ENCODE data around the gene EPAS1. TPM values are rescaled to one million over a fixed set of nuclear protein-coding genes. Genes with fewer than 3 reads are reported as not detected.

The EPAS1 gene
- total RNA-seq, 1 donor: 5.2 TPM

DNA sequence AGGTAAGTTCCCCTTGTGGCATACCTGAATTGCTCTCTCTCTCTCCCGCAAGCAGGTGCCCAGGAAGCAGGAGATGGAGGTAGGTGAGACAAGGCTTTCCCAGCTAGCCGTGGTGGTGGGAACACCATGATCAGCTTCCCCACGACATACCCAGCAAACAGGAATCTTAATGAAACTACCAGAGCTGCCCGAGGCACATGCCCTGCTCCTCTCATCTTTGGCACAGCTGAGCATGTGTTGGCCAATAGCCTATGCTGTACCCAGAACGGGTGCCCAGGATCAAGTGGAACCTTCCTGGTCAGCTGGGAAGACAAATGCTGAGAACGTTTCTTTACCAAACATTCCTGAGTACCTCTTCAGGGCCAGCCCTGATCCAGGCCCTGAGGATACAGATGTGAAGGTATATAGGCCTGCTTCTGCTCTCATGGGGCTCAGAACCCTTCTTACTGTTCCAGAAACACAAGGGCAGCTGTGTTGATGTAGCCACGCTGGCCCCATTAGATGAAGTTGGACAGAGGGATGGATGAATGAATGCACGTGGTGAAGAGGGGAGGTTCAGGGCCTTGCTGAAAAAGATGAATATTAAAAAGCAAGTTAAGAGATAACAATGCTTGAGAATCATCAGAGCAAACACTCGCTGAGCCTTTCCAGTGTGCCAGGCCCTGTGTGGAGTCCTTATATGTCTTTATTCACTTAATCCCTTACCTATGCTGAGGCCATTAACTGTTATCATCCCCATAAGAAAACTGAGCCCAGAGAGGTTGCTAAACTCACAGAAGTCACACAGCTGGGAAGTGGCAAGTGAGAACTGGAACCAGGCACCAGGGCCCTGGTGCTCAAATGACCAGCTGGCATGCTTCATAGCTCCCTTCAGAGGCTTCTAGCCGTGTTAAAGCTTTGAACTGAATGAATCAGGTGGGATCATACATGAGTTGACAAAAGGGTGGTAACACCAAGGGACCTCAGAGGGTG, 113.4 kb downstream of the EPAS1 start:
- Histone ChIP-seq H3K4me3 (ENCODE audit: low read length) (no peak overlapping the region), H3K4me1 (ENCODE audit: insufficient read depth, low read length) (no peaks in the 10 kb centered on the region), H3K27me3 (ENCODE audit: insufficient read depth, low read length) (no peaks in the 10 kb centered on the region), H3K9me3 (ENCODE audit: low read depth, low read length) (no peaks in the 10 kb centered on the region)

GRCh38 chr2:46411245-46411641, 114.0 kb downstream of the EPAS1 start:
- Histone ChIP-seq H3K4me1 (ENCODE audit: insufficient read depth, low read length) (no peaks in the 10 kb centered on the region), H3K4me3 (ENCODE audit: low read length) (no peak overlapping the region), H3K9me3 (ENCODE audit: low read depth, low read length) (peaks cover 2% of the 10 kb centered on the region)

GRCh38 chr2:46411985-46412384, 114.8 kb downstream of the EPAS1 start:
- Histone ChIP-seq H3K27me3 (ENCODE audit: insufficient read depth, low read length) (no peaks in the 10 kb centered on the region), H3K4me3 (ENCODE audit: low read length) (no peak overlapping the region), H3K4me1 (ENCODE audit: insufficient read depth, low read length) (no peaks in the 10 kb centered on the region), H3K9me3 (ENCODE audit: low read depth, low read length) (peaks cover 9% of the 10 kb centered on the region)

More at GRCh38 chr2:46411245-46411641, 114.0 kb downstream of the EPAS1 start:
- H3K27me3 ChIP-seq (ENCODE audit: insufficient read depth, low read length): no peaks in the 10 kb centered on the region

- Histone ChIP-seq H3K9me3 (ENCODE audit: low read depth, low read length) (peaks cover 9% of the 10 kb centered on the region), H3K4me1 (ENCODE audit: insufficient read depth, low read length) (no peaks in the 10 kb centered on the region), H3K27me3 (ENCODE audit: insufficient read depth, low read length) (no peaks in the 10 kb centered on the region), H3K4me3 (ENCODE audit: low read length) (no peak overlapping the region)
Observed at GRCh38 chr2:46413111-46413510, 115.9 kb downstream of the EPAS1 start.

- H3K9me3 ChIP-seq (ENCODE audit: low read depth, low read length): peaks cover 9% of the 10 kb centered on the region
- H3K4me3 ChIP-seq (ENCODE audit: low read length): no peak overlapping the region
- no peaks in the 10 kb centered on the region for H3K4me1 ChIP-seq (ENCODE audit: insufficient read depth, low read length)
- H3K27me3 ChIP-seq (ENCODE audit: insufficient read depth, low read length): no peaks in the 10 kb centered on the region
Observed at GRCh38 chr2:46413631-46414030, 116.4 kb downstream of the EPAS1 start.

DNA sequence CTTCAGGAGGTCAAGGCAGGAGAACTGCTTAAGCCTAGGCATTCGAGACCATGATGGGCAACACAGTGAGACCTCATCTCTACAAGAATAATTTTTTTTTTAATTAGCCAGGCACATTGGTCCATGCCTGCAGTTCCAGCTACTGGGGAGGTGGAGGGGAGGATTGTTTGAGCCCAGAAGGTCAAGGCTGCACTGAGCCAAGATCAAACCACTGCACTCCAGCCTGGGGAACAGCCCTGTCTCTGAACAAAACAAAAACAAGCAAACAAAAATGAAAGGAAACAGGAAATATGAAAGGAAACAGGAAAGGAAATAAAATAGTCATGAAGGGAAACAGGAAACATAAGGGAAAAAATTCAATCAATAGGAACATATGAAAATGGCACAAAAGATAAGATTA, 117.5 kb downstream of the EPAS1 start:
- Histone ChIP-seq H3K9me3 (ENCODE audit: low read depth, low read length) (peaks cover 9% of the 10 kb centered on the region), H3K4me1 (ENCODE audit: insufficient read depth, low read length) (no peaks in the 10 kb centered on the region), H3K4me3 (ENCODE audit: low read length) (no peak overlapping the region), H3K27me3 (ENCODE audit: insufficient read depth, low read length) (no peaks in the 10 kb centered on the region)

GRCh38 chr2:46416280-46416679, 119.1 kb downstream of the EPAS1 start:
- Histone ChIP-seq H3K27me3 (ENCODE audit: insufficient read depth, low read length) (no peaks in the 10 kb centered on the region), H3K4me3 (ENCODE audit: low read length) (no peak overlapping the region), H3K4me1 (ENCODE audit: insufficient read depth, low read length) (no peaks in the 10 kb centered on the region), H3K9me3 (ENCODE audit: low read depth, low read length) (peaks cover 9% of the 10 kb centered on the region)

- H3K4me1 ChIP-seq (ENCODE audit: insufficient read depth, low read length): no peaks in the 10 kb centered on the region
- no peak overlapping the region for H3K4me3 ChIP-seq (ENCODE audit: low read length)
- H3K9me3 ChIP-seq (ENCODE audit: low read depth, low read length): peaks cover 9% of the 10 kb centered on the region
- no peaks in the 10 kb centered on the region for H3K27me3 ChIP-seq (ENCODE audit: insufficient read depth, low read length)
Observed at GRCh38 chr2:46416739-46417403, 119.7 kb downstream of the EPAS1 start.

- Histone ChIP-seq H3K4me1 (ENCODE audit: insufficient read depth, low read length) (no peaks in the 10 kb centered on the region), H3K9me3 (ENCODE audit: low read depth, low read length) (peaks cover 9% of the 10 kb centered on the region), H3K4me3 (ENCODE audit: low read length) (no peak overlapping the region), H3K27me3 (ENCODE audit: insufficient read depth, low read length) (no peaks in the 10 kb centered on the region)
Observed at GRCh38 chr2:46420945-46421344, 123.7 kb downstream of the EPAS1 start.

DNA sequence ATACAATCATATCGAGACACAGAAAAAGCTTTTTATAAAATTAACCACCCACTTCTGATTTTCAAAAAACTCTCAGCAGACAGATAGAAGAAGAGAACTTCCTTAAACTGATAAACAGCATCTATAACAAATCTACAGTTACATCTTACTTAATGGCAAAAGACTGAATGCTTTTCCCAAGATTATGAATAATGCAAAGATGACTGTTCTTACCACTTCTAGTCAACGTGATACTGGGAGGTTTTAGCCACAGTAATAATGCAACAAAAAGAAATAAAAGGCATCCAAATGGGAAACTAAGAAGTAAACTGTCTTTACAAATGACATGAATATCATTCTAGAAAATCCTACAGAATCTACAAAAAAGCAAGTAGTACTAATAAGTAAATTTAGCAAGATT, 124.2 kb downstream of the EPAS1 start:
- H3K9me3 ChIP-seq (ENCODE audit: low read depth, low read length): peaks cover 5% of the 10 kb centered on the region
- H3K4me1 ChIP-seq (ENCODE audit: insufficient read depth, low read length): no peaks in the 10 kb centered on the region
- H3K4me3 ChIP-seq (ENCODE audit: low read length): no peak overlapping the region
- no peaks in the 10 kb centered on the region for H3K27me3 ChIP-seq (ENCODE audit: insufficient read depth, low read length)

DNA sequence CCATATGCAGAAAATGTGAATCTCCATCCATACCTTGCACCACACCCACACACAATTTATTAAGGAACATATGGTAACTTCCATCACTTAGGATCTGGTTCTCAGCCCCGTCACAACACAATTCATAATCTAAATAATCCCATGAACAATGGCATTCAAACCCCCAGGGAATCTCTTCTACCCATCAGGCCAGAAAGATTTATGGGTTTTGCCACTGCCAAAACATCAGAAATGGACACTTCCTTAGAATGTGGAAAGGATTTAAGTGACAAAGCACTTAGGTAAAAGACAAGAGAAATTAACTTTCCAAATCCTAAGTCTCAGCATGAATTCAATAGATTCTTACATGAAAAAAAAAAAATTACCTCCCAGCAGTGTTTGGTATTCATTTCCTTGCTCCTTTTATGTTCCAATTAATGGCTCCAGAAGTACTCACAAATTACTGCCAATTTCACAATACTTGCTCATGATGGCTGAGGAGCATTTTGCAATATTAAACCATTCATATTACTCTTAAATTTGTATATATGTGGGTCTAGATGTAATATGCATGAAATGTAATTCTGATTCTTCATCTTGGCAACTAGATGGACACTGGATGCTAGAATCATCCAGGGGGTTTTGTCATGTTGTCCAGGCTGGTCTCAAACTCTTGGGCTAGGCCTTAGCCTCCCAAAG, 125.6 kb downstream of the EPAS1 start:
- Histone ChIP-seq H3K4me1 (ENCODE audit: insufficient read depth, low read length) (no peaks in the 10 kb centered on the region), H3K27me3 (ENCODE audit: insufficient read depth, low read length) (no peaks in the 10 kb centered on the region), H3K9me3 (ENCODE audit: low read depth, low read length) (no peaks in the 10 kb centered on the region), H3K4me3 (ENCODE audit: low read length) (no peak overlapping the region)

DNA sequence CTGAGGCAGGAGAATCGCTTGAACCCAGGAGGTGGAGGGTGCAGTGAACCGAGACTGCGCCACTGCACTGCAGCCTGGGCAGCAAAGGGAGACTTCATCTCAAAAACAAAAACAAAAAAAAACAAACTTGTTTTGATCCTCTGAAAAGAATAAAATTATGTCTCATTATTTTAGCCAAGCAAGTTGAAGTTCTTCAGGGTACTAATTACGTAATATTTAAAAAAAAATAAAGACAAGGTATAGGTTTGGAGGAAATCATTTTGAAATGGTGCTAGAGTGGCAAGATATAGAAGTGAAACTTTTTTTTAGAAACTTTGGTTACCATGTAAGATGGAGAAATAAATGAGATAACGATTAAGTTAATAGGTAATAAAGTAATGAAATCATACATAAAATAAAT, 127.7 kb downstream of the EPAS1 start:
- no peaks in the 10 kb centered on the region for H3K9me3 ChIP-seq (ENCODE audit: low read depth, low read length)
- no peaks in the 10 kb centered on the region for H3K4me1 ChIP-seq (ENCODE audit: insufficient read depth, low read length)
- H3K27me3 ChIP-seq (ENCODE audit: insufficient read depth, low read length): no peaks in the 10 kb centered on the region
- no peak overlapping the region for H3K4me3 ChIP-seq (ENCODE audit: low read length)

GRCh38 chr2:46428911-46429436, 131.8 kb downstream of the EPAS1 start:
- H3K27me3 ChIP-seq (ENCODE audit: insufficient read depth, low read length): no peaks in the 10 kb centered on the region
- H3K9me3 ChIP-seq (ENCODE audit: low read depth, low read length): no peaks in the 10 kb centered on the region
- no peaks in the 10 kb centered on the region for H3K4me1 ChIP-seq (ENCODE audit: insufficient read depth, low read length)
- no peak overlapping the region for H3K4me3 ChIP-seq (ENCODE audit: low read length)

DNA sequence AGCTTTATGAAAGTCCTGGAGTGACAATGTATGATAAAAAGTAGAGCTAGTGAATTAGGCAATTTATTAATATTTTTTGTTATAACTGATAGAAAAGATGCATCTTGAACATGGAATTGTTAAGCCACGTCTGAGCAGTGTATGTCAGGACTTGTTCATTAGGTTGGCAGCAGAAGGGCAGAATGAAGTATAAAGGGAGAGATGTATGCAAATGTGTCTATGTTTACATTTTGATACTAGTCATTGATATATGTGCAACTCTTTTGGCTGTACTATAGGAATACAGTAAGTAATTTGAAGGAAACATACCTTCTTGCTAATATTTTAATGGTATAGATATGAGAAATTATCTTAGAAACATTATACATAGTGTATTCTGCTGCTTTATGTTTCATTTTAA, 133.2 kb downstream of the EPAS1 start:
- H3K27me3 ChIP-seq (ENCODE audit: insufficient read depth, low read length): no peaks in the 10 kb centered on the region
- H3K4me3 ChIP-seq (ENCODE audit: low read length): no peak overlapping the region
- no peaks in the 10 kb centered on the region for H3K4me1 ChIP-seq (ENCODE audit: insufficient read depth, low read length)
- H3K9me3 ChIP-seq (ENCODE audit: low read depth, low read length): no peaks in the 10 kb centered on the region

DNA sequence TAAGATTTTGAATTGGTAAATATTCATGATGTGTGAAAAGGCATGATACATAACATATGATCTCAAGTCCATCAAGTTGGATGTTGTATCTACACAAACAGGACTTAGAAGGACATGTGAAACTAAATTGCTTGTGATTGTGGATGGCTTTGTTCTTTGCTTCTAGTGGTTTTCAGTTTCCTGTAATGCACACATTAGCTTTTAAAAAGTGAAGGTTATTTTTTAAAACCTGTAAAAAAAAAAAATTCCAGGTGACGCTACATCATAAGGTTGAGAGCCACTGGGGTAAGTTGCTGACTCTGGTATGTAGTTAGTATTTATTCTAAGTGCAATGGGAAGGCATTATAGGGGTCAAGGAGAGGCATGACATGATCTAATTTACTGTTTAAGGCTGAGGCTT, 133.8 kb downstream of the EPAS1 start:
- Histone ChIP-seq H3K4me1 (ENCODE audit: insufficient read depth, low read length) (no peaks in the 10 kb centered on the region), H3K9me3 (ENCODE audit: low read depth, low read length) (no peaks in the 10 kb centered on the region), H3K4me3 (ENCODE audit: low read length) (no peak overlapping the region), H3K27me3 (ENCODE audit: insufficient read depth, low read length) (no peaks in the 10 kb centered on the region)

All from mononuclear cell (primary cell).